Peyer's patch (tissue), 4 donors: Measurements from ENCODE around the gene GPR75.

Experiments
- CTCF ChIP-seq, 6 experiments: fragments of 450-650 bp in 4 of 6; fragments of 200-600 bp in 2 of 6; sonication (generic) in 1 of 6; IDR thresholded peaks; one replicate each; pipeline ENCODE4 v1.5.1; 2017 to 2019; ENCODE audit warnings: antibody characterized with exemption in 6 of 6, mild to moderate bottlenecking in 3 of 6, moderate library complexity in 1 of 6
- POLR2A ChIP-seq, 2 donors: fragments of 450-650 bp; IDR thresholded peaks; one replicate each; pipeline ENCODE4 v1.5.1; 2017; ENCODE audit warnings: antibody characterized with exemption in 2 of 2, mild to moderate bottlenecking in 2 of 2, moderate library complexity in 2 of 2

GRCh38 chr2:53901192-53901591, 41.4 kb upstream of the GPR75 start:
- TF ChIP-seq POLR2A (IDR thresholded peaks at IDR 0.05) (no peak), CTCF (IDR thresholded peaks at IDR 0.05) (no peak)
